OCI-LY1 (cell line): ENCODE data around the gene MNX1.

Source experiments
- H2AFZ ChIP-seq: fragments of 200-600 bp; sonication (generic), shearing (Covaris generic); 2 replicates; pipeline ENCODE4 v1.6.0; 2014; ENCODE audit warnings: antibody characterized with exemption, mild to moderate bottlenecking, low read length
- H3F3A ChIP-seq: fragments of 200-600 bp; sonication (generic), shearing (Covaris generic); 2 replicates; pipeline ENCODE4 v1.6.0; 2014; ENCODE audit warnings: mild to moderate bottlenecking, antibody characterized with exemption, low read length, moderate library complexity; ENCODE audit not compliant: insufficient read depth
- H3K27ac ChIP-seq: fragments of 200-600 bp; sonication (generic); 2 replicates; pipeline ENCODE4 v1.5.1; 2014; ENCODE audit warnings: low read length, mixed run types, mild to moderate bottlenecking, low read depth; ENCODE audit not compliant: poor library complexity, severe bottlenecking
- H3K27me3 ChIP-seq: fragments of 200-600 bp; sonication (generic); 2 replicates; pipeline ENCODE4 v1.6.0; 2014; ENCODE audit warnings: antibody characterized with exemption, mild to moderate bottlenecking, low read length, moderate library complexity; ENCODE audit not compliant: insufficient read depth
- H3K36me3 ChIP-seq: fragments of 200-600 bp; sonication (generic); 2 replicates; pipeline ENCODE4 v1.6.1; 2014; ENCODE audit warnings: mild to moderate bottlenecking, antibody characterized with exemption, low read length, moderate library complexity, mixed read lengths; ENCODE audit not compliant: insufficient read depth
- H3K4me1 ChIP-seq: fragments of 200-600 bp; sonication (generic); 2 replicates; pipeline ENCODE4 v1.5.1; 2014; ENCODE audit warnings: mild to moderate bottlenecking, low read length, moderate library complexity; ENCODE audit not compliant: insufficient read depth, severe bottlenecking
- H3K4me2 ChIP-seq: fragments of 200-600 bp; sonication (generic), shearing (Covaris generic); 2 replicates; pipeline ENCODE4 v1.6.1; 2014; ENCODE audit warnings: low read length
- H3K4me3 ChIP-seq: fragments of 200-600 bp; sonication (generic); 2 replicates; pipeline ENCODE4 v1.5.1; 2014; ENCODE audit warnings: low read length, low read depth, mild to moderate bottlenecking, mixed read lengths; ENCODE audit not compliant: poor library complexity, severe bottlenecking
- H3K79me2 ChIP-seq: fragments of 200-600 bp; shearing (Covaris generic); 2 replicates; pipeline ENCODE4 v1.6.1; 2016; ENCODE audit warnings: mixed run types, low read length, mixed read lengths; ENCODE audit not compliant: insufficient read depth
- H3K9ac ChIP-seq: fragments of 200-600 bp; sonication (generic), shearing (Covaris generic); 2 replicates; pipeline ENCODE4 v1.6.1; 2014; ENCODE audit warnings: mild to moderate bottlenecking, low read length, mixed read lengths
- H3K9me2 ChIP-seq: fragments of 200-600 bp; sonication (generic), shearing (Covaris generic); 2 replicates; pipeline ENCODE4 v1.6.1; 2014; ENCODE audit warnings: low read depth, mild to moderate bottlenecking, low read length, mixed read lengths
- H3K9me3 ChIP-seq: fragments of 200-600 bp; shearing (Covaris generic); 2 replicates; pipeline ENCODE4 v1.6.1; 2014; ENCODE audit warnings: low read length, mixed read lengths
- H4K20me1 ChIP-seq: fragments of 200-600 bp; sonication (generic), shearing (Covaris generic); 2 replicates; pipeline ENCODE4 v1.6.0; 2016; ENCODE audit warnings: mild to moderate bottlenecking, low read length; ENCODE audit not compliant: insufficient read depth
- EZH2 ChIP-seq: fragments of 200-600 bp; sonication (generic), shearing (Covaris generic); IDR thresholded peaks from 2 replicates; pipeline ENCODE4 v1.8.0; 2017; ENCODE audit warnings: borderline replicate concordance, mixed run types, mild to moderate bottlenecking, antibody characterized with exemption, low read length, moderate library complexity, mixed read lengths
- TF ChIP-seq, protein P1 (sequence below): fragments of 200-600 bp; sonication (generic), shearing (Covaris generic); IDR thresholded peaks from 2 replicates; pipeline ENCODE4 v1.5.1; 2017; ENCODE audit warnings: mild to moderate bottlenecking, antibody characterized with exemption, low read length, moderate library complexity, mixed read lengths

MNX1 gene

DNA sequence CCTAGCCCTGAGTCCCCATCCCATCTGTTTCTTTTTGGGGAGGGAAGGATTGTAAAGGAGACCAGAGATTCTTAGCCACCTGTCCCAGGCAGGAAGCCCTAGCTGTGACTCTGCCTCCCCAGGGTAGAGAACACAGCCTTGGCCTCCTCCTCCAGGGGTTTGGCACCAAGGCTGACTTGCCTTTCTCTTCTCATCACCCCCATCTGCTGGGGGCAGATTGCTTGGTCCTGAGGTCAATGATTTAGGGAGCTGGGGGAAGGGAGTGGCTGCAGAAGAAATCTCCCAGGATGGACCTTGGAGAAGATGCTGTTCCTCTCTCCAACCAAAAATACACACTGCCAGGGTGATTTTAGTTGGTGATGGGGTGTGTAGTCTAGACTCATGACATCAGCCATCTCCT, 2.6 kb upstream of the MNX1 start:
- no peaks in the 10 kb centered on the region for H3K9me2 ChIP-seq
- no peaks in the 10 kb centered on the region for H3K9me3 ChIP-seq
- no peaks in the 10 kb centered on the region for H3K79me2 ChIP-seq
- H2AFZ ChIP-seq = no peak overlapping the region
- H3K27ac ChIP-seq = no peak overlapping the region
- H3K36me3 ChIP-seq = no peaks in the 10 kb centered on the region
- no peaks in the 10 kb centered on the region for H3F3A ChIP-seq
- H3K4me3 ChIP-seq = no peak overlapping the region
- no peak overlapping the region for H3K9ac ChIP-seq
- no peak overlapping the region for H3K4me2 ChIP-seq
- peaks cover 10% of the 10 kb centered on the region; the same call in 1 of the 2 replicates for H3K27me3 ChIP-seq
- no peaks in the 10 kb centered on the region for H4K20me1 ChIP-seq
- H3K4me1 ChIP-seq = peaks cover 18% of the 10 kb centered on the region
- TF ChIP-seq, protein P1, sequence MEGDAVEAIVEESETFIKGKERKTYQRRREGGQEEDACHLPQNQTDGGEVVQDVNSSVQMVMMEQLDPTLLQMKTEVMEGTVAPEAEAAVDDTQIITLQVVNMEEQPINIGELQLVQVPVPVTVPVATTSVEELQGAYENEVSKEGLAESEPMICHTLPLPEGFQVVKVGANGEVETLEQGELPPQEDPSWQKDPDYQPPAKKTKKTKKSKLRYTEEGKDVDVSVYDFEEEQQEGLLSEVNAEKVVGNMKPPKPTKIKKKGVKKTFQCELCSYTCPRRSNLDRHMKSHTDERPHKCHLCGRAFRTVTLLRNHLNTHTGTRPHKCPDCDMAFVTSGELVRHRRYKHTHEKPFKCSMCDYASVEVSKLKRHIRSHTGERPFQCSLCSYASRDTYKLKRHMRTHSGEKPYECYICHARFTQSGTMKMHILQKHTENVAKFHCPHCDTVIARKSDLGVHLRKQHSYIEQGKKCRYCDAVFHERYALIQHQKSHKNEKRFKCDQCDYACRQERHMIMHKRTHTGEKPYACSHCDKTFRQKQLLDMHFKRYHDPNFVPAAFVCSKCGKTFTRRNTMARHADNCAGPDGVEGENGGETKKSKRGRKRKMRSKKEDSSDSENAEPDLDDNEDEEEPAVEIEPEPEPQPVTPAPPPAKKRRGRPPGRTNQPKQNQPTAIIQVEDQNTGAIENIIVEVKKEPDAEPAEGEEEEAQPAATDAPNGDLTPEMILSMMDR = no peak
- TF ChIP-seq EZH2 = no peak

DNA sequence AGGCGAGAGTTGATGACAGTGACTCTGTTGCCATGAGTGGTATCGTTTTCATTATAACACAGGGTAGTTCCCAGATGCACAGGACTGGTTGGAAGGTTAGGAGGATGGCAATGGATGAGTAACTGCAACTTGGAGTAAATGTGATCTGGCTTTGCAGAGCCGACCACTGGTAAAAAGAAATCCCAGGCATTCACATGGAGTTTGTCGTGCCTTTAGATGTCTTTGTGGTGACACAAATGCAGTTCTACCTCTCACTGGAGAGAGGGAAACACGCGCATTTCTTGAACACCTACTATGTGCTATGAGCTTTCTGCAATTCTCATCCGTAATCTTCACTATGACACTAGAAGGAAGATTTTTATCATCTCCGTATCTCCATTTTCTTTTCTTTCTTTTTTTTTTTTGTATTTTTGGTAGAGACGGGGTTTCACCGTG, 1.7 kb upstream of the MNX1 start:
- no peak overlapping the region for H3K9ac ChIP-seq
- no peak overlapping the region for H3K4me3 ChIP-seq
- H3K4me2 ChIP-seq = no peak overlapping the region; the same call in 1 of the 2 replicates
- H3K79me2 ChIP-seq = no peaks in the 10 kb centered on the region
- no peaks in the 10 kb centered on the region for H3K36me3 ChIP-seq
- no peaks in the 10 kb centered on the region for H3K9me2 ChIP-seq
- H3K4me1 ChIP-seq = peaks cover 18% of the 10 kb centered on the region
- H4K20me1 ChIP-seq = no peaks in the 10 kb centered on the region
- no peak overlapping the region for H3K27ac ChIP-seq
- no peaks in the 10 kb centered on the region for H3K9me3 ChIP-seq
- TF ChIP-seq, protein P1 = no peak
- no peak for TF ChIP-seq EZH2
- no peak overlapping the region for H2AFZ ChIP-seq
- H3K27me3 ChIP-seq = peaks cover 10% of the 10 kb centered on the region; the same call in 1 of the 2 replicates
- no peaks in the 10 kb centered on the region for H3F3A ChIP-seq

DNA sequence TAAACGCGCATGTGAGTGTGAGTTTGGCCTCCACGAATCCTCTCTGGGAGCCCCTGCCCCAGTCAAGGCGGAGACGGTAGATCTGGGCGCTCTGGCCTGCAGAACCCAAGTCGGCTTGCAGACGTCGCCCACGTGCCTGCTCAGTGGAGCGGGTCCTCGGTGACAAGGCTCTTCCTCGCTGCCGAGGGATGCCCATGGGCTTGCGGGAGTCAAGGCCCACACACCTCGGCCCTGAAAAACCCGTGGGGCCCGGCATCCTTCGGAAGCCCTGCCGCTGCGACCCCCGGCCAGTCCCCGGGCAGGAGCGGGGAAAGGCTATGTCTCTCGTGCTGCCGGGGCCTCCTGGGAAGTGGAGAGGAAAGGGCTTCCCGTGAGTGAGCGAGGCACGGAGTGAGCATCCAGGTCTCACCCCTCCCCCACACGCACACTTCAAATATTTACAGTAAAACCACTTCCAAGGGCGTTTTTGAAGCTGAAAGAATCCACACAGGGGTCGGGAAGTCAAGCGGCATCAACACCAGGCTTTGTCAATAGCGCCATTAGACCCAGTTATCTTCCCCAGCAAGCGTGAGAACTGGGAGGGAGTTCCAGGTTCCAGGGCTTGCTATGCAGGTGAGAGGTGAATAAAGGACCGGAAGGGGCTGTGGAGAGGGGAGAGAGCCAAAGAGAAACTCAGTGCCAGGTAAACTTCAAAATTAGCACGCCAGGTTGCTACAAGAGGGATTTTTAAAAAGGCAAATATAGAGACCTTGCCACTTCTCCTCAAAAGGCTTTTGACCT, 1.1 kb upstream of the MNX1 start:
- Histone ChIP-seq H3K36me3 (no peaks in the 10 kb centered on the region), H4K20me1 (no peaks in the 10 kb centered on the region), H3K9ac (peak overlapping the region; percentile 65), H3K9me2 (no peaks in the 10 kb centered on the region), H3K9me3 (no peaks in the 10 kb centered on the region), H2AFZ (no peak overlapping the region), H3K27me3 (peaks cover 10% of the 10 kb centered on the region; the same call in 1 of the 2 replicates), H3K4me2 (peak overlapping the region; percentile 88), H3F3A (no peaks in the 10 kb centered on the region), H3K27ac (no peak overlapping the region), H3K4me3 (peak overlapping the region; percentile 72), H3K79me2 (no peaks in the 10 kb centered on the region), H3K4me1 (peaks cover 18% of the 10 kb centered on the region)
- TF ChIP-seq EZH2 = no peak
- TF ChIP-seq, protein P1 = no peak
